Stomach (tissue), 9 donors: Measurements from ENCODE around the gene C20orf96. TPM values are rescaled to one million over a fixed set of nuclear protein-coding genes. Genes with fewer than 3 reads are reported as not detected.

ENCODE experiments used
- DNase-seq, 2 donors: peaks; one replicate each; pipeline versions ENCODE4 v3.0.0 to v3.0.0-alpha.2; 2013 to 2019
- H3K27ac ChIP-seq, 5 donors: fragments of 200-600 bp in 4 of 5; sonication (generic) in 4 of 5; one replicate each; pipeline ENCODE4 v1.5.1; 2013 to 2019; ENCODE audit warnings: mild to moderate bottlenecking in 1 of 5, moderate library complexity in 1 of 5
- H3K27me3 ChIP-seq, 3 donors: fragments of 200-600 bp; sonication (generic); one replicate each; pipeline ENCODE4 v1.5.1; 2017 to 2019; ENCODE audit warnings: mixed run types in 1 of 3
- H3K36me3 ChIP-seq, 4 donors: fragments of 200-600 bp; sonication (generic); 1 replicate in 3 of 4; 2 replicates in 1 of 4; pipeline ENCODE4 v1.5.1; 2016 to 2019
- H3K4me1 ChIP-seq, 4 donors: fragments of 200-600 bp; sonication (generic); one replicate each; pipeline ENCODE4 v1.5.1; 2016 to 2019
- H3K4me3 ChIP-seq, 4 donors: fragments of 200-600 bp; sonication (generic) in 3 of 4; one replicate each; pipeline ENCODE4 v1.5.1; 2016 to 2019; ENCODE audit warnings: mild to moderate bottlenecking in 1 of 4
- H3K9me3 ChIP-seq, 4 donors: fragments of 200-600 bp; sonication (generic); one replicate each; pipeline ENCODE4 v1.5.1; 2016 to 2019
- EP300 ChIP-seq: sonication (generic); formaldehyde crosslinking; IDR thresholded peaks from one replicate; pipeline ENCODE4 v1.6.1; 2017; ENCODE audit warnings: antibody characterized with exemption
- POLR2A ChIP-seq, 4 donors: fragments of 450-650 bp; IDR thresholded peaks; one replicate each; pipeline ENCODE4 v1.6.1; 2016; ENCODE audit warnings: antibody characterized with exemption in 4 of 4, control low read depth in 2 of 4, mild to moderate bottlenecking in 1 of 4, moderate library complexity in 1 of 4
- POLR2AphosphoS5 ChIP-seq, 3 donors: sonication (generic); formaldehyde crosslinking; IDR thresholded peaks; one replicate each; pipeline ENCODE4 v1.6.1; 2016; ENCODE audit warnings: antibody characterized with exemption in 3 of 3
- WGBS, 5 donors: extraction: QIAGEN DNeasy Blood & Tissue Kit in 3 of 5; methylation state at CpG; one replicate each; pipeline versions ENCODE4 v1.1.5 to v1.1.7; 2013 to 2018; 5-methylcytosine and 5-hydroxymethylcytosine counted together
- intact Hi-C: fragments of 100-400 bp; cut with DNase I; formaldehyde crosslinking; loops from one replicate; pipeline ENCODE4 v1.15.1; 2023; ENCODE audit warnings: low total_unique reads
- polyA plus RNA-seq, 3 donors: library from polyadenylated mRNA; stranded (reverse); fragments of 200-250 nt; gene quantifications; one replicate each; pipeline ENCODE4 v1.2.3, GENCODE V29; 2013
- total RNA-seq, 5 donors: library from RNA; depleted of rRNA; stranded (reverse); fragments of >200 nt; gene quantifications; one replicate each; pipeline versions ENCODE4 v1.1.0 to v1.2.3, GENCODE V29; 2014 to 2016
- TF ChIP-seq, protein P1 (sequence below), 7 experiments: fragments of 450-650 bp in 4 of 7; fragments of 200-600 bp in 3 of 7; sonication (generic) in 3 of 7; IDR thresholded peaks; one replicate each; pipeline ENCODE4 v1.5.1; 2016 to 2019; ENCODE audit warnings: antibody characterized with exemption in 7 of 7, control low read depth in 2 of 7, mild to moderate bottlenecking in 1 of 7
- donor health status: healthy with polysubstance abuse.
- donor health status: Bipolar disorder and iron deficiency.
- donor health status: healthy.

C20orf96 gene
- total and polyA plus RNA-seq, 8 donors = 3.1 to 23.9 (median 5.1) TPM

GRCh38 chr20:289693-290083 lies 862 bp downstream of the C20orf96 start:
- Histone ChIP-seq H3K27ac (peak overlapping the region; percentile 83 to 88 (median 85)), H3K4me3 (peak overlapping the region; percentile 61 to 73 (median 64)), H3K9me3 (no peaks in the 10 kb centered on the region), H3K36me3 (no peaks in the 10 kb centered on the region), H3K27me3 (no peaks in the 10 kb centered on the region), H3K4me1 (peaks cover 15 to 23% (median 19%) of the 10 kb centered on the region in 4 donors)
- WGBS, 5 donors = 39 to 46% (median 41%) methylated on average over 2 of the region's 2 CpGs
- no peak for DNase-seq
- TF ChIP-seq EP300 (no peak), POLR2AphosphoS5 (IDR thresholded peaks at IDR 0.05) (no peak), POLR2A (IDR thresholded peaks at IDR 0.05) (no peak)
- TF ChIP-seq, protein P1, sequence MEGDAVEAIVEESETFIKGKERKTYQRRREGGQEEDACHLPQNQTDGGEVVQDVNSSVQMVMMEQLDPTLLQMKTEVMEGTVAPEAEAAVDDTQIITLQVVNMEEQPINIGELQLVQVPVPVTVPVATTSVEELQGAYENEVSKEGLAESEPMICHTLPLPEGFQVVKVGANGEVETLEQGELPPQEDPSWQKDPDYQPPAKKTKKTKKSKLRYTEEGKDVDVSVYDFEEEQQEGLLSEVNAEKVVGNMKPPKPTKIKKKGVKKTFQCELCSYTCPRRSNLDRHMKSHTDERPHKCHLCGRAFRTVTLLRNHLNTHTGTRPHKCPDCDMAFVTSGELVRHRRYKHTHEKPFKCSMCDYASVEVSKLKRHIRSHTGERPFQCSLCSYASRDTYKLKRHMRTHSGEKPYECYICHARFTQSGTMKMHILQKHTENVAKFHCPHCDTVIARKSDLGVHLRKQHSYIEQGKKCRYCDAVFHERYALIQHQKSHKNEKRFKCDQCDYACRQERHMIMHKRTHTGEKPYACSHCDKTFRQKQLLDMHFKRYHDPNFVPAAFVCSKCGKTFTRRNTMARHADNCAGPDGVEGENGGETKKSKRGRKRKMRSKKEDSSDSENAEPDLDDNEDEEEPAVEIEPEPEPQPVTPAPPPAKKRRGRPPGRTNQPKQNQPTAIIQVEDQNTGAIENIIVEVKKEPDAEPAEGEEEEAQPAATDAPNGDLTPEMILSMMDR (IDR thresholded peaks at IDR 0.05) = no peak
- intact Hi-C loops = no loop called here

DNA sequence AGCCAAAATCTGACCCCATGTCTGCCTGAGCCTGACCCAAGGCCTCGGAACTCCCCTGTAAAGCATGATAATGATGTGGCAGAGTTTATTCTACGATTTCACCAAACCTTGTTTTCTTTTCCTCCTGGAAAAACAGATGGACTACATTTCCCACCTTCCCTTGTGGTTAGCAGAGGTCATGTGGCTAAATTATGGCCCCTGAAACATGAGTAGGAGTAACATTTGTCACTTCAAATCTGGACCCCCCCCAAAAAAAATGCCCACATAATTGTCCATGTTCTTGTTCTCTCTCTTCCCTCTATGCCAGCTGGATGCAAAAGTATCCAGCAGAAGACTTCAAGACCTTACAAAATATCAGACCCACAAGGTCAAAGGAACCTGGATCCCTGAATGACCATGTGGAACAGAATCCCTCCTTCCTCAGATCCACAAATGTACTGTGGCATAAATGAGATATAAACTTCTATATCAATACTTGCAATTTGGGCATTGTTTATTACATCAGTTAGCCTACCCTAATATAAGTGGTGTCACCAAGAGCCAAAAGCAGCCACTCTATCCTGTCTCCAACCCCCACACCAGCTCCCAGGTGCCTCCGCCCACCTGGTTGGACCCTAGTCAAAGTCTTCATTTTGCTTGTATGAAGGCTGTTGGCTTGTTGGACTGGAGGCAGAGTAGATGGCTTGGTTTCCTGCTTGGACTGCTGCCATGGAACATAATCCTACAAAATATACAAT lies 1.4 kb downstream of the C20orf96 start:
- WGBS, 5 donors = 66 to 95% (median 76%) methylated on average over 3 of the region's 3 CpGs
- peaks cover 15 to 23% (median 19%) of the 10 kb centered on the region in 4 donors for H3K4me1 ChIP-seq
- peak in 1 of 2 donors; percentile 48 for DNase-seq

GRCh38 chr20:286508-286907 lies 4.0 kb downstream of the C20orf96 start:
- 20 to 46% (median 40%) methylated on average over 2 of the region's 2 CpGs for WGBS, 5 donors
- H3K4me1 ChIP-seq = peaks cover 15 to 19% (median 19%) of the 10 kb centered on the region in 4 donors
- H3K27me3 ChIP-seq = no peaks in the 10 kb centered on the region
- no peak overlapping the region for H3K4me3 ChIP-seq
- peaks cover 0 to 22% (median 13%) of the 10 kb centered on the region in 4 donors for H3K36me3 ChIP-seq
- no peak for DNase-seq
- H3K27ac ChIP-seq = no peak overlapping the region
- no peaks in the 10 kb centered on the region for H3K9me3 ChIP-seq
- TF ChIP-seq POLR2AphosphoS5 (IDR thresholded peaks at IDR 0.05) (no peak), EP300 (no peak), POLR2A (IDR thresholded peaks at IDR 0.05) (no peak)
- TF ChIP-seq, protein P1 (IDR thresholded peaks at IDR 0.05) = no peak
- intact Hi-C loops = no loop called here

More for the DNA sequence above, 1.4 kb downstream of the C20orf96 start:
- H3K4me3 ChIP-seq = peak overlapping the region in 1 of 4 donors; percentile 65
- no peak overlapping the region for H3K27ac ChIP-seq
- TF ChIP-seq POLR2A (IDR thresholded peaks at IDR 0.05) (no peak), POLR2AphosphoS5 (IDR thresholded peaks at IDR 0.05) (no peak), EP300 (no peak)
- TF ChIP-seq, protein P1 (IDR thresholded peaks at IDR 0.05) = no peak
- no peaks in the 10 kb centered on the region for H3K36me3 ChIP-seq
- no peaks in the 10 kb centered on the region for H3K27me3 ChIP-seq
- intact Hi-C loops = no loop called here
- no peaks in the 10 kb centered on the region for H3K9me3 ChIP-seq

- TF ChIP-seq POLR2A (IDR thresholded peaks at IDR 0.05) (no peak), POLR2AphosphoS5 (IDR thresholded peaks at IDR 0.05) (no peak), EP300 (no peak)
- TF ChIP-seq, protein P1 (IDR thresholded peaks at IDR 0.05) = no peak
- Histone ChIP-seq H3K27me3 (no peaks in the 10 kb centered on the region), H3K9me3 (no peaks in the 10 kb centered on the region), H3K4me3 (no peak overlapping the region), H3K36me3 (peaks cover 0 to 43% (median 27%) of the 10 kb centered on the region in 4 donors), H3K4me1 (peaks cover 0 to 2% (median under 1%) of the 10 kb centered on the region in 4 donors), H3K27ac (no peak overlapping the region)
- DNase-seq = no peak
- intact Hi-C loops = no loop called here
- WGBS, 5 donors = 52 to 87% (median 64%) methylated on average over 3 of the region's 3 CpGs
These were observed 6.4 kb downstream of the C20orf96 start for GRCh38 chr20:284172-284571.
